Ishikawa (cell line): ENCODE measurements around the gene AK1.

ENCODE experiments used
- CEBPB ChIP-seq: IDR thresholded peaks from 2 replicates; pipeline ENCODE4 v1.6.1; 2012
- CREB1 ChIP-seq: IDR thresholded peaks from 2 replicates; pipeline ENCODE4 v1.6.1; 2012; ENCODE audit warnings: low read depth
- EGR1 ChIP-seq: IDR thresholded peaks from 2 replicates; pipeline ENCODE4 v1.6.1; 2012
- EP300 ChIP-seq: IDR thresholded peaks from 2 replicates; pipeline ENCODE4 v1.6.1; 2012; ENCODE audit warnings: borderline replicate concordance
- FOXM1 ChIP-seq: IDR thresholded peaks from 2 replicates; pipeline ENCODE4 v1.6.1; 2012; ENCODE audit warnings: low read depth, borderline replicate concordance
- MAX ChIP-seq: IDR thresholded peaks from 2 replicates; pipeline ENCODE4 v1.6.1; 2012
- NFIC ChIP-seq: IDR thresholded peaks from 2 replicates; pipeline ENCODE4 v1.6.1; 2012
- RAD21 ChIP-seq: IDR thresholded peaks from 2 replicates; pipeline ENCODE4 v1.6.1; 2012; ENCODE audit warnings: low read depth
- REST ChIP-seq: IDR thresholded peaks from 2 replicates; pipeline ENCODE4 v1.6.1; 2012; ENCODE audit warnings: low read depth, mild to moderate bottlenecking
- TAF1 ChIP-seq: IDR thresholded peaks from 2 replicates; pipeline ENCODE4 v1.6.1; 2012; ENCODE audit warnings: low read depth, mild to moderate bottlenecking
- TCF12 ChIP-seq: IDR thresholded peaks from 2 replicates; pipeline ENCODE4 v1.6.1; 2012; ENCODE audit warnings: low read depth
- TEAD4 ChIP-seq: IDR thresholded peaks from 2 replicates; pipeline ENCODE4 v1.6.1; 2012
- USF1 ChIP-seq: IDR thresholded peaks from 2 replicates; pipeline ENCODE4 v1.6.1; 2012
- YY1 ChIP-seq: IDR thresholded peaks from 2 replicates; pipeline ENCODE4 v1.6.1; 2012; ENCODE audit warnings: low read depth
- ZBTB7A ChIP-seq: IDR thresholded peaks from 2 replicates; pipeline ENCODE4 v1.6.1; 2012; ENCODE audit warnings: low read depth

The AK1 gene

GRCh38 chr9:127825319-127826051, 52.0 kb downstream of the AK1 start:
- TF ChIP-seq CREB1 = no peak
- TF ChIP-seq NFIC = peak; percentile 50; the same call in 1 of the 2 replicates
- TF ChIP-seq CEBPB = no peak
- 0 out of 2 replicates have a peak, but pooled peaks have one; percentile 37 for TF ChIP-seq ZBTB7A
- TF ChIP-seq RAD21 = peak; percentile 30; the same call in 1 of the 2 replicates

GRCh38 chr9:127822108-127822507, 55.4 kb downstream of the AK1 start:
- TF ChIP-seq ZBTB7A = no peak
- no peak for TF ChIP-seq FOXM1
- TF ChIP-seq TCF12 = no peak
- no peak for TF ChIP-seq NFIC
- TF ChIP-seq RAD21 = no peak
- TF ChIP-seq REST = no peak
- TF ChIP-seq USF1 = no peak
- TF ChIP-seq EGR1 = no peak
- no peak for TF ChIP-seq TEAD4
- TF ChIP-seq CEBPB = no peak
- no peak for TF ChIP-seq TAF1
- no peak for TF ChIP-seq CREB1
- TF ChIP-seq EP300 = no peak
- TF ChIP-seq YY1 = no peak

GRCh38 chr9:127818574-127818973, 58.9 kb downstream of the AK1 start:
- TF ChIP-seq REST (no peak), RAD21 (no peak), CREB1 (no peak), EGR1 (no peak), TAF1 (no peak)

- TF ChIP-seq TEAD4 (no peak), NFIC (no peak), CREB1 (no peak), FOXM1 (no peak), MAX (no peak), USF1 (no peak), ZBTB7A (no peak), EP300 (no peak), TCF12 (no peak), REST (no peak)
Measured at GRCh38 chr9:127817881-127818434, 59.5 kb downstream of the AK1 start.

- TF ChIP-seq ZBTB7A = no peak
- no peak for TF ChIP-seq YY1
- TF ChIP-seq EGR1 = no peak
- TF ChIP-seq REST = no peak
- no peak for TF ChIP-seq TCF12
- TF ChIP-seq TEAD4 = no peak
- no peak for TF ChIP-seq EP300
- no peak for TF ChIP-seq CEBPB
Measured at GRCh38 chr9:127816728-127817127, 60.7 kb downstream of the AK1 start.
